Measurements from ENCODE around the gene TRAM1L1.

TRAM1L1 gene

GRCh38 chr4:117084866-117085701 is at the start of gene TRAM1L1:
TSS of gene TRAM1L1 (minus strand) at chr4:117085576. CDS start at chr4:117085393, 183 bp downstream.
- DNase-seq (ENCODE audit: low read depth): peak; percentile 57

GRCh38 chr4:117134386-117134785 is 49.0 kb upstream of the TRAM1L1 start:
- DNase-seq (ENCODE audit: low read depth): peak; percentile 17

- DNase-seq (ENCODE audit: low read depth): no peak
These were observed 11.5 kb upstream of the TRAM1L1 start for GRCh38 chr4:117096886-117097285.

GRCh38 chr4:117096462-117096861 is 11.1 kb upstream of the TRAM1L1 start:
- DNase-seq (ENCODE audit: low read depth): no peak

GRCh38 chr4:117093571-117093970 is 8.2 kb upstream of the TRAM1L1 start:
- no peak for DNase-seq (ENCODE audit: low read depth)

- no peak for DNase-seq (ENCODE audit: low read depth)
These were observed 7.6 kb downstream of the TRAM1L1 start for GRCh38 chr4:117077760-117078159.

GRCh38 chr4:117068120-117068519 is 17.3 kb downstream of the TRAM1L1 start:
- DNase-seq (ENCODE audit: low read depth): no peak

- DNase-seq (ENCODE audit: low read depth): no peak
These were observed 21.2 kb downstream of the TRAM1L1 start for GRCh38 chr4:117063961-117064696.

- no peak for DNase-seq (ENCODE audit: low read depth)
These were observed 42.4 kb downstream of the TRAM1L1 start for GRCh38 chr4:117042962-117043361.

All from fibroblast of gingiva (primary cell).